Erythroblast (primary cell): ENCODE data around the gene PHKB.

Source experiments
- GATA1 ChIP-seq: IDR thresholded peaks from 2 replicates; pipeline ENCODE4 v1.6.1; 2011; ENCODE audit warnings: low read depth, mild to moderate bottlenecking, control low read depth, low read length, moderate library complexity
- POLR2A ChIP-seq: IDR thresholded peaks from 2 replicates; pipeline ENCODE4 v1.6.1; 2011; ENCODE audit warnings: mild to moderate bottlenecking, low read length

DNA sequence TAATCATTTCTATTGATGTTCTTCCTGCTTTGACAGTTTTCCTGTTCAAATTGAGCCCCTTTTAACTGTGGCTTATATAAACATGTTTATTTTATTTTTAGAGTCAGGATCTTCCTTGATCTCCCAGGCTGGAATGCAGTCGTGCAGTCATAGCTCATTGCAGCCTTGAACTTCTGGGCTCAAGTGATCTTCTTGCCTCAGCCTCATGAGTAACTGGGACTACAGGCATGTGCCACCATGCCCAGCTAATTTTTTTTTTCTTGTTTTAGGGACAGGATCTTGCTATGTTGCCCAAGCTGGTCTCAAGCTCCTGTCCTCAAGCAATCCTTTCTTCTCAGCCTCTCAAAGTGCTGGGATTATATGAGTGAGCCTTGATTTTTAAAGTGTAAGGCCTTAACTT lies 14.7 kb downstream of the PHKB start:
- no peak for TF ChIP-seq POLR2A
- TF ChIP-seq GATA1, result no peak
